IMR-90 (cell line): ENCODE measurements around the gene APOL2. TPM values are rescaled to one million over a fixed set of nuclear protein-coding genes. Genes with fewer than 3 reads are reported as not detected.

Source experiments
- ATAC-seq: fragments of 200-7000 bp; cut with Tn5 transposase; 2 replicates; pipeline ENCODE4 v1.9.1; 2020; ENCODE audit warnings: low read depth, mild to moderate bottlenecking, moderate library complexity
- BruUV-seq: library from RNA; stranded (reverse); fragments of 400-500 nt; replicated peaks from 2 replicates; lab custom pipeline; 2021; lab: Mats Ljungman, UMichigan
- CTCF ChIA-PET: fragments of 300-600 bp; formaldehyde crosslinking; extraction: SDS; loops from one replicate; lab custom pipeline; 2021; ENCODE audit warnings: antibody characterized with exemption; lab: Yijun Ruan, JAX
- POLR2A ChIA-PET: fragments of 300-600 bp; sonication (Branson Sonifier 250); formaldehyde crosslinking; loops from one replicate; lab custom pipeline; 2022; ENCODE audit warnings: antibody characterized with exemption; ENCODE audit not compliant: unreplicated experiment; lab: Charles Lee
- DNase-seq: peaks from one replicate; pipeline ENCODE4 v3.0.0; 2013
- H2AFZ ChIP-seq: replicated peaks from 2 replicates; pipeline ENCODE3; 2013; ENCODE audit warnings: low read length, mild to moderate bottlenecking; ENCODE audit not compliant: poor library complexity
- H2AK5ac ChIP-seq: 2 replicates; pipeline ENCODE4 v1.6.1; 2013; ENCODE audit warnings: low read depth, low read length, inconsistent platforms
- H2AK9ac ChIP-seq: replicated peaks from 2 replicates; pipeline ENCODE3; 2013; ENCODE audit warnings: mild to moderate bottlenecking, low read depth, low read length, moderate library complexity; ENCODE audit not compliant: poor library complexity
- H2BK120ac ChIP-seq: 2 replicates; pipeline ENCODE4 v1.6.1; 2013; ENCODE audit warnings: low read depth, low read length, inconsistent platforms
- H2BK15ac ChIP-seq: 3 replicates; pipeline ENCODE4 v1.6.1; 2013; ENCODE audit warnings: low read depth, low read length, inconsistent platforms
- H2BK20ac ChIP-seq: 2 replicates; pipeline ENCODE4 v1.6.1; 2013; ENCODE audit warnings: low read depth, mild to moderate bottlenecking, inconsistent platforms, low read length, moderate library complexity
- H2BK5ac ChIP-seq: 2 replicates; pipeline ENCODE4 v1.6.1; 2013; ENCODE audit warnings: mild to moderate bottlenecking, low read depth, low read length, inconsistent platforms; ENCODE audit not compliant: poor library complexity, severe bottlenecking
- H3K14ac ChIP-seq: replicated peaks from 2 replicates; pipeline ENCODE4 v1.6.1; 2013; ENCODE audit warnings: low read depth, low read length, inconsistent platforms
- H3K18ac ChIP-seq: 2 replicates; pipeline ENCODE4 v1.6.1; 2013; ENCODE audit warnings: low read depth, low read length, control low read depth
- H3K23ac ChIP-seq: 2 replicates; pipeline ENCODE4 v1.6.1; 2013; ENCODE audit warnings: low read depth, low read length, inconsistent platforms
- H3K27ac ChIP-seq: 2 replicates; pipeline ENCODE4 v1.5.1; 2013; ENCODE audit warnings: mild to moderate bottlenecking, control low read depth, low read length; ENCODE audit not compliant: insufficient read depth
- H3K27me3 ChIP-seq: 2 replicates; pipeline ENCODE4 v1.6.1; 2013; ENCODE audit warnings: low read length; ENCODE audit not compliant: control insufficient read depth, insufficient read depth
- H3K36me3 ChIP-seq: 2 replicates; pipeline ENCODE4 v1.6.1; 2013; ENCODE audit warnings: low read length, mixed read lengths; ENCODE audit not compliant: control insufficient read depth, insufficient read depth
- H3K4ac ChIP-seq: 2 replicates; pipeline ENCODE4 v1.6.1; 2013; ENCODE audit warnings: low read depth, low read length, inconsistent platforms
- H3K4me1 ChIP-seq: 2 replicates; pipeline ENCODE4 v1.6.1; 2013; ENCODE audit warnings: low read length, mixed read lengths; ENCODE audit not compliant: control insufficient read depth, insufficient read depth
- H3K4me2 ChIP-seq: 2 replicates; pipeline ENCODE4 v1.6.1; 2013; ENCODE audit warnings: low read depth, mild to moderate bottlenecking, control low read depth, low read length, moderate library complexity
- H3K4me3 ChIP-seq: 2 replicates; pipeline ENCODE4 v1.5.1; 2013; ENCODE audit warnings: low read depth, mild to moderate bottlenecking, control low read depth, low read length, moderate library complexity; ENCODE audit not compliant: insufficient read depth
- H3K56ac ChIP-seq: 2 replicates; pipeline ENCODE4 v1.6.1; 2013; ENCODE audit warnings: low read length, inconsistent platforms; ENCODE audit not compliant: insufficient read depth; ENCODE audit errors: extremely low read depth
- H3K79me1 ChIP-seq, 2 experiments: 2 replicates each; pipeline ENCODE4 v1.6.1; 2013; ENCODE audit warnings: low read length in 2 of 2, inconsistent platforms in 1 of 2, low read depth in 1 of 2
- H3K9ac ChIP-seq: 2 replicates; pipeline ENCODE4 v1.6.1; 2013; ENCODE audit warnings: low read depth, low read length, control low read depth
- H3K9me1 ChIP-seq: 2 replicates; pipeline ENCODE4 v1.6.1; 2013; ENCODE audit warnings: low read length, inconsistent platforms; ENCODE audit not compliant: insufficient read depth
- H3K9me3 ChIP-seq: 2 replicates; pipeline ENCODE4 v1.6.1; 2013; ENCODE audit warnings: low read length; ENCODE audit not compliant: control insufficient read depth, insufficient read depth
- H4K20me1 ChIP-seq: 2 replicates; pipeline ENCODE4 v1.6.1; 2013; ENCODE audit warnings: low read length, inconsistent platforms; ENCODE audit not compliant: insufficient read depth
- H4K5ac ChIP-seq: 2 replicates; pipeline ENCODE4 v1.6.1; 2013; ENCODE audit warnings: mild to moderate bottlenecking, low read depth, low read length, control low read depth
- H4K8ac ChIP-seq, 2 experiments: 2 replicates each; pipeline ENCODE4 v1.6.1; 2013; ENCODE audit warnings: low read depth in 2 of 2, low read length in 2 of 2, control low read depth in 1 of 2, inconsistent platforms in 1 of 2
- H4K91ac ChIP-seq: 2 replicates; pipeline ENCODE4 v1.6.1; 2013; ENCODE audit warnings: low read depth, low read length, inconsistent platforms; ENCODE audit not compliant: insufficient read depth
- BHLHE40 ChIP-seq: fragments of 150-350 bp; IDR thresholded peaks from 2 replicates; pipeline ENCODE4 v1.6.1; 2016; ENCODE audit warnings: mild to moderate bottlenecking, low read depth, low read length
- CEBPB ChIP-seq: IDR thresholded peaks from 2 replicates; pipeline ENCODE4 v1.6.1; 2012; ENCODE audit warnings: low read depth, low read length, improper control_type of control experiment
- CHD1 ChIP-seq: IDR thresholded peaks from 2 replicates; pipeline ENCODE4 v1.6.1; 2012; ENCODE audit warnings: low read depth, low read length, improper control_type of control experiment
- CTCF ChIP-seq: conservative IDR thresholded peaks from 2 replicates; pipeline ENCODE4 v1.5.1; 2012; ENCODE audit warnings: mild to moderate bottlenecking, low read depth, low read length, improper control_type of control experiment
- ELK1 ChIP-seq: fragments of 150-350 bp; IDR thresholded peaks from 2 replicates; pipeline ENCODE4 v1.6.1; 2016; ENCODE audit warnings: low read depth, mild to moderate bottlenecking, low read length, moderate library complexity, borderline replicate concordance
- FOS ChIP-seq: fragments of 150-350 bp; IDR thresholded peaks from 2 replicates; pipeline ENCODE4 v1.6.1; 2016; ENCODE audit warnings: low read depth, low read length
- MAFK ChIP-seq: IDR thresholded peaks from 2 replicates; pipeline ENCODE4 v1.6.1; 2012; ENCODE audit warnings: low read depth, low read length, improper control_type of control experiment
- MAZ ChIP-seq: IDR thresholded peaks from 2 replicates; pipeline ENCODE4 v1.6.1; 2012; ENCODE audit warnings: low read depth, mild to moderate bottlenecking, low read length, improper control_type of control experiment, moderate library complexity, borderline replicate concordance
- MXI1 ChIP-seq: IDR thresholded peaks from 2 replicates; pipeline ENCODE4 v1.6.1; 2012; ENCODE audit warnings: low read depth, mild to moderate bottlenecking, low read length, moderate library complexity, borderline replicate concordance
- NFE2L2 ChIP-seq: fragments of 150-350 bp; IDR thresholded peaks from 2 replicates; pipeline ENCODE4 v1.6.1; 2016; ENCODE audit warnings: low read depth, mild to moderate bottlenecking, low read length
- POLR2A ChIP-seq: IDR thresholded peaks from 2 replicates; pipeline ENCODE4 v1.6.1; 2012; ENCODE audit warnings: mild to moderate bottlenecking, low read depth, low read length
- RAD21 ChIP-seq: IDR thresholded peaks from 2 replicates; pipeline ENCODE4 v1.6.1; 2012; ENCODE audit warnings: low read length, improper control_type of control experiment
- RCOR1 ChIP-seq: IDR thresholded peaks from 2 replicates; pipeline ENCODE4 v1.6.1; 2012; ENCODE audit warnings: mild to moderate bottlenecking, low read length, improper control_type of control experiment; ENCODE audit not compliant: insufficient replicate concordance
- RFX5 ChIP-seq: IDR thresholded peaks from 2 replicates; pipeline ENCODE4 v1.8.0; 2012; ENCODE audit warnings: low read depth, mild to moderate bottlenecking, low read length, moderate library complexity
- SMC3 ChIP-seq: fragments of 150-350 bp; IDR thresholded peaks from 2 replicates; pipeline ENCODE4 v1.6.1; 2016; ENCODE audit warnings: low read depth, mild to moderate bottlenecking, antibody characterized with exemption, low read length, moderate library complexity
- WGBS, 2 experiments: methylation state at CpG; one replicate each; pipeline versions ENCODE4 v1.1.5 to v1.1.7; 2013; ENCODE audit warnings: missing lambda C conversion rate in 2 of 2; ENCODE audit not compliant: insufficient read length in 1 of 2; ENCODE audit errors: extremely low coverage in 2 of 2; 5-methylcytosine and 5-hydroxymethylcytosine counted together
- dilution Hi-C: fragments of 300-500 bp; cut with HindIII; formaldehyde crosslinking; loops from one replicate; pipeline ENCODE4 v1.14.3; 2018; ENCODE audit warnings: low sequenced_read_pairs; ENCODE audit not compliant: unreplicated experiment
- in situ Hi-C: fragments of 300-500 bp; cut with MboI; formaldehyde crosslinking; loops from 3 replicates; pipeline ENCODE4 v1.14.3; 2019; ENCODE audit warnings: low sequenced_read_pairs, inconsistent platforms, mixed read lengths
- intact Hi-C: fragments of 100-400 bp; cut with micrococcal nuclease; formaldehyde crosslinking; loops from 2 replicates; pipeline ENCODE4 v1.10.0; 2022
- polyA plus RNA-seq, 3 experiments: library from polyadenylated mRNA; depleted of rRNA; stranded (reverse); fragments of >200 nt; gene quantifications; 2 replicates each; pipeline ENCODE4 v1.2.3, GENCODE V29; 2012; ENCODE audit warnings: low replicate concordance in 1 of 3
- total RNA-seq: library from RNA; depleted of rRNA; stranded (reverse); fragments of >200 nt; gene quantifications from 2 replicates; pipeline ENCODE4 v1.2.3, GENCODE V29; 2012
- TF ChIP-seq, protein P1 (sequence below): fragments of 150-350 bp; IDR thresholded peaks from 2 replicates; pipeline ENCODE4 v1.6.1; 2017; ENCODE audit warnings: mild to moderate bottlenecking, antibody characterized with exemption, low read length, low read depth

The APOL2 gene
- total and polyA plus RNA-seq, 2 of the 4 experiments (the other 2 are of a cell fraction), result 13.1 to 57.5 TPM

- no TSS peak for BruUV-seq
- no peak overlapping the region for H3K4ac ChIP-seq
- H3K27ac ChIP-seq, result no peak overlapping the region
- H2BK5ac ChIP-seq, result no peak overlapping the region
- H3K4me2 ChIP-seq, result no peak overlapping the region
- 80% methylated on average over 2 of the region's 3 CpGs; no CpG with 5 or more reads in 1 of the 2 experiments for WGBS, 2 experiments
- intact Hi-C loops (loop anchor here (5.0 kb wide), 1 partner anchor 42 kb away; no protein-coding TSS in a partner anchor), in situ Hi-C loops (no loop called here), dilution Hi-C loops (no loop called here)
- no peak overlapping the region for H2BK20ac ChIP-seq
- no peak overlapping the region for H3K14ac ChIP-seq
- no peak overlapping the region for H2AFZ ChIP-seq
- H3K79me1 ChIP-seq, result peaks cover 4 to 49% of the 10 kb centered on the region in 2 experiments
- H4K20me1 ChIP-seq, result peaks cover 9% of the 10 kb centered on the region; the same call in 1 of the 2 replicates
- H4K8ac ChIP-seq, result no peak overlapping the region
- H3K56ac ChIP-seq, result no peak overlapping the region
- DNase-seq (no peak), ATAC-seq (no peak)
- no peak overlapping the region for H4K5ac ChIP-seq
- H4K91ac ChIP-seq, result no peak overlapping the region
- no peaks in the 10 kb centered on the region for H3K27me3 ChIP-seq
- H3K9me1 ChIP-seq, result peaks cover 17% of the 10 kb centered on the region
- no peak overlapping the region for H2AK5ac ChIP-seq
- no peak overlapping the region for H2BK15ac ChIP-seq
- peaks cover 19% of the 10 kb centered on the region for H3K4me1 ChIP-seq
- H3K9ac ChIP-seq, result no peak overlapping the region
- no peak overlapping the region for H3K4me3 ChIP-seq
- ChIA-PET POLR2A (no interaction called here), CTCF (no interaction called here)
- H3K9me3 ChIP-seq, result no peaks in the 10 kb centered on the region
- no peak overlapping the region for H2BK120ac ChIP-seq
- no peak overlapping the region for H3K18ac ChIP-seq
- peaks cover 24% of the 10 kb centered on the region for H3K36me3 ChIP-seq
- no peak overlapping the region for H2AK9ac ChIP-seq
- no peak overlapping the region for H3K23ac ChIP-seq
- TF ChIP-seq MAZ (no peak), MXI1 (no peak), FOS (no peak), RCOR1 (no peak), RAD21 (no peak), SMC3 (no peak), CHD1 (no peak), ELK1 (no peak), MAFK (no peak), NFE2L2 (no peak), CTCF (no peak), RFX5 (no peak), BHLHE40 (no peak), CEBPB (no peak), POLR2A (no peak)
- TF ChIP-seq, protein P1, sequence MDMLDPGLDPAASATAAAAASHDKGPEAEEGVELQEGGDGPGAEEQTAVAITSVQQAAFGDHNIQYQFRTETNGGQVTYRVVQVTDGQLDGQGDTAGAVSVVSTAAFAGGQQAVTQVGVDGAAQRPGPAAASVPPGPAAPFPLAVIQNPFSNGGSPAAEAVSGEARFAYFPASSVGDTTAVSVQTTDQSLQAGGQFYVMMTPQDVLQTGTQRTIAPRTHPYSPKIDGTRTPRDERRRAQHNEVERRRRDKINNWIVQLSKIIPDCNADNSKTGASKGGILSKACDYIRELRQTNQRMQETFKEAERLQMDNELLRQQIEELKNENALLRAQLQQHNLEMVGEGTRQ, result no peak
Observed at GRCh38 chr22:36235585-36235984, 3.7 kb downstream of the APOL2 start.
